ENCODE measurements around the gene EFHD2.
"Not testable (repeated sequence)": the region's sequence is repeated elsewhere in the genome, so short reads cannot be mapped to it uniquely, and the experiment has no call there.

EFHD2 gene, protein sequence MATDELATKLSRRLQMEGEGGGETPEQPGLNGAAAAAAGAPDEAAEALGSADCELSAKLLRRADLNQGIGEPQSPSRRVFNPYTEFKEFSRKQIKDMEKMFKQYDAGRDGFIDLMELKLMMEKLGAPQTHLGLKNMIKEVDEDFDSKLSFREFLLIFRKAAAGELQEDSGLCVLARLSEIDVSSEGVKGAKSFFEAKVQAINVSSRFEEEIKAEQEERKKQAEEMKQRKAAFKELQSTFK

DNA sequence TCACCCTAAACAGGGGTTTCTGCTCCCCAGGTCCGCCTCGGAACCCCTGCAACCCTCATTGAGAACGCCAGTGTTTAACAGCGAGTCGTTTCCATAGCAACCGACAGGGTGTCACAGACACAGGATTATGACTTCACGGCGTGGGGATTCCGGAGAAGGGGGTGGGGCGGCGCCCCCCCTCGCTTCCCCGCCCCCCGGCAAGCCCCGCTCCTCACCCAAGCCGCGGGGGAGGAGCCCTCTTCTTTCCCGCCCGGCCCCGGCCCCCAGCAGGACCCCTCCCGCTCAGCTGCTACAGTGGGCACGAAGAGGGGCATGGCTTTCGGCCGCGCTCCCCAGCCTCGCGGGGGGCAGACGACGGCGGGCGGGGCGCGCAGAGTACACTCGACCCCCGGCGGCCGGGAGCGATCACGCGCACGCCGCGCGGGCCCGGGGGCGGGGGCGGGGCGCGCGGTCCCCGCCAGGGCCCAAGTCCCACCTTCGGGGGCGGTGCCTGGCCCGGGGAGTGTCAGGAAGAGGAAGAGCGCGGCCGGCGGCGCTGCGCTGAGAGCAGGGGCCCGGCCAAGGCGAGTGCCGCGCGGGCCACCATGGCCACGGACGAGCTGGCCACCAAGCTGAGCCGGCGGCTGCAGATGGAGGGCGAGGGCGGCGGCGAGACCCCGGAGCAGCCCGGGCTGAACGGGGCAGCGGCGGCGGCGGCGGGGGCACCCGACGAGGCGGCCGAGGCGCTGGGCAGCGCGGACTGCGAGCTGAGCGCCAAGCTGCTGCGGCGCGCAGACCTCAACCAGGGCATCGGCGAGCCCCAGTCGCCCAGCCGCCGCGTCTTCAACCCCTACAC lies at the start of gene EFHD2:
Gene EFHD2, plus strand, starts transcription at position 501 of the 835 bp plus-strand sequence. Its CDS starts 84 bp downstream, at position 585.
- DNase-seq (ENCODE audit: low spot score): peak; percentile 69

DNA sequence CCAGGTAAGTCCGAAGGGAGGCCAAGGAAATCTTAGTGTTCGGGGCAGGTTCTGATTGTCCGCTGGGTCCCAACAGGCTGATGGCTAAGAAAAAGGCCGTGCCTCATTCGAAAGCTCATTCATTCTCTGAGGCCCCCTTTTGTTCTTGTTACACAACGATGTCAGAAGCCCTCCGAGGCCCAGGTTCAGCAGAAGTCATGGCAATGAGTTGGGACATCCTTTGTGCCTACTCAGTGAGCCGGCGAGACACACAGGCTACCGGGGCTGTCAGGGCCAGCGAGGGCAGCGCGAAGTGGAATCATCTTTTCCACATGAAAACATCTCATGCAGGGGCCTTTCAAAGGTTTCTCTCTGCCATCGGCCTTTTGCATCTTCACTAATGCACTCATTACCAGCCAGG lies 49.0 kb upstream of the EFHD2 start:
- DNase-seq (ENCODE audit: low spot score): no peak

DNA sequence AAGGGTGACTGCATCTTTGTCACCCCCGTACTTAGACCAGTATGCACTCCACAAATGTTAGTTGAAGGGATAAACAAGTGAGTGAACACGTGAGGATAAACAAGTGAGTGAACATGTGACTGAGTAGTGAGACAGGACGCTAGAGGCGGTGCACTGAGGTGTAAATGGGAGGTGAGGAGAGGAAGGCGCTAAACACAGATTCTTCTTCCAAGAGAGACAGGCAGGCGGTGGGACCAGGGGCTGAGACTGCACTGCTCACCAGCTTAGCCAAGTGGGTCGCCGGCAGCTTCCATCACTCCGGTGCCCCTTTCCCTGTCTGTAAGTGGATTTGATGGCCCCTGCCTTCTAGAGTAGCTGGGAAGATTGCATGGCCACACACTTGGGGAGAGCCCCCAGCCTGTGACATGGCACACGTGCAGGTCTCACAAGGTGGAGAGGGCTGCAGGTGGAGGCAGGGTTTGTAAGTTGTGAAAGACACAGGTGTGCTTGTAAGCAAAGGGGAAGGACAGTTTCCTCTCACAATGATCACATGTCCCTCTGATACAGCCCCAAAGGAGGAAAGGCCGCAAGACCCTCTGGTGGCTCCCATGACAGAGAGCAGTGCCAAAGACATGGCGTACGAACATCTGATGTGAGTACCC lies 47.5 kb upstream of the EFHD2 start:
- no peak for DNase-seq (ENCODE audit: low spot score)

DNA sequence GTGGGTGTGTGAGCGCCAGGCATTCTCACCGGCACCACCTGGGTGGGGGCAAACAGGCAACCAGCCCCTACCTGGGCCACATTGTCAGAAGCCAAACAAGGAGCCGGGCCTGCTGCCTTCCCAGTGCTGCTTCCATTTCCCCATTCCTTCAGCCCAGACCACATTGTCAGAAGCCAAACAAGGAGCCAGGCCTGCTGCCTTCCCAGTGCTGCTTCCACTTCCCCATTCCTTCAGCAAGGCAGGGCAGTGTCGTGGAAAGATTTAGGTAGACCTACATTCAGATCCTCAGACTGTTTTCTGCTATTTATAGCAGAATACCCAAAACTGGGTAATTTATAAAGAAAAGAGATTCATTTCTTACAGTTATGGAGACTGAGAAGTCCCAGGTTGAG lies 47.0 kb upstream of the EFHD2 start:
- no peak for DNase-seq (ENCODE audit: low spot score)

DNA sequence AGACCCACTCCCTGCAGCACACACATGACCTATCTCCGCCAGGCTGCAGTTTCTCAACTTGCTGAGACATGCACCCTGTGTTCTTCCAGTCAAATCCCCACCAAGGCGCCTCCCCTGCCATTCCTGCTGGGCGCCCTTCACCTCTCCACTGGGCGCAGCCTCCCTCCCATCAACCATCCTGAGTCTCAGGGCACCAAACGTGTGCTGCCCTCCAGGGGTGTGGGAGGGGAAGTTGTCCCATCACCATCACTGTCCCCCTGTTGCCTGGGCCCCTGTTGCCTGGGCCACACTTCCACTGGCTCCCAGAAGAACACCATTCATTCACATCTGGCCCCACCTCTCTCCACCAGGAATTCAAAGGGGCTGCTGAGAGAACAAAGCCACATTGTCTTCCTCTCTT lies 44.9 kb upstream of the EFHD2 start:
- no peak for DNase-seq (ENCODE audit: low spot score)

DNA sequence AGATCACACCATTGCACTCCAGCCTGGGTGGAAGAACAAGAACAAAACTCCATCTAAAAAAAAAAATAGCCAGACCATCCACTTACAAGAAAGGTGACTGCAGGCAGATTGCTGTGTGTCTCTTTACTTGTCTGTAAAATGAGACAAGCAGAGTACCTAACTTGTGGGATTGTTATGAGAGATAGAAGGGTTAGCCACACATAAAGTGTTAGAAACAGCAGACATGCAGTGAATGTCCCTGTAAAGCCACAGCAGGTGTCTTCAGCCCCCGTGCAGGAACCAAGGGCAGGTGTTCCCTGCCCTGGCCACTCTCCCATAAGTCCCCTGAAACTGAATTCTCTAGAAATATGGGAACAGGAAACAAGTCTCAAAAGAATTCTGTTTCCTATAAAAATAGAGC lies 40.8 kb upstream of the EFHD2 start:
- DNase-seq (ENCODE audit: low spot score): no peak

DNA sequence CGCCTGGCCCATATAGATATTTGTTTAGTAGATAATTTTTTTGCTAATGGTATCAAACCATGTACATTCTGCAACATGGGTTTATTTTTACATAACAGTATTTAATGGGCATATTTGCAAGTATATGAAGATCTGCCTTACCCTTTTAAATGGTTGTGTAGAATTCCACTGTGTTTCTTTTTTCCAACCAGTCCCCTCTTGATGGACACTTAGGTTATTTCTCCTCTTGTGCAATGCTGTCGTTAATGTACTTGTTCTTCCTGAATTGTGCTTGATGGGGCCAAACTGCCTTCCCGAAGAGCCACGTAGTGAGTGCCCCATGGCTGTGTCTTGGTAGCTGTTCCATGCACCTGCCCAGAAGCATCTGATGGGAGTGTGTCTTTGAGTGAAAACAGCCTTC lies 39.4 kb upstream of the EFHD2 start:
- DNase-seq (ENCODE audit: low spot score): no peak

DNA sequence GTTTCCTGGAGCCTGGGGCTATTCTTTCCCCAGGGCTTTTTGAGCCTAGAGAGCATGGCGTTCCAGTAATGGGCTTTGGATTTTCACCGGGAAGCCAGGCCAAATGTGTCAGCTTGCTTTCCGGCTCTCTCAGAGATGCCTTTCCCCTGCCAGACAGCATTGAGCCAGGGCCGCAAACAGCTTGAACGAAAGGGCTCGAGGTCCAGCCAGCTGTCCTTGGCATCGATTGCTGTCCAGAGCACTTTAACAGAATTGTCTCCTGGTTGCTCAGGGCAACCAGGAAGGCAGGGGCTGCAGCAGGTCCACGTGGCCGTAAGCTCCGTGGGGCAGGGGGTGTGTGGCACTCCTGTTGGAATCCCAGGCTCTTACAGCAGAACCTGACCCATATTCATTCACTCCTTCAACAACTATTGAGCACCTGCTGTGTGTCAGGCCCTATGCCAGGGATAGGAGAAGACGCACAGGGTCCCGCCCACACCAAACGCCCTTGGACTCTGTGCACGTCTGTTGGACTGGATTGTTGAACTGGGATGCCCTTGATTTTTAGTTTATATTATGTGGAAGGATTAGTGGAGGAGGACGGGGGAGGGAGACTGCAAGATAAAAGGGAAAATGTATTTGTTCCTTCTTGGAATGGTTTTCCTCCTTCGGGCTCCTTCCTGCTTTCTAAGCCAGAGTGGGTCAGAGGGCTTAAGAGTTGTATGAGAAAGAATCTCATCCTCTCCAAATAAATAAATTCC lies 38.7 kb upstream of the EFHD2 start:
- no peak for DNase-seq (ENCODE audit: low spot score)

DNA sequence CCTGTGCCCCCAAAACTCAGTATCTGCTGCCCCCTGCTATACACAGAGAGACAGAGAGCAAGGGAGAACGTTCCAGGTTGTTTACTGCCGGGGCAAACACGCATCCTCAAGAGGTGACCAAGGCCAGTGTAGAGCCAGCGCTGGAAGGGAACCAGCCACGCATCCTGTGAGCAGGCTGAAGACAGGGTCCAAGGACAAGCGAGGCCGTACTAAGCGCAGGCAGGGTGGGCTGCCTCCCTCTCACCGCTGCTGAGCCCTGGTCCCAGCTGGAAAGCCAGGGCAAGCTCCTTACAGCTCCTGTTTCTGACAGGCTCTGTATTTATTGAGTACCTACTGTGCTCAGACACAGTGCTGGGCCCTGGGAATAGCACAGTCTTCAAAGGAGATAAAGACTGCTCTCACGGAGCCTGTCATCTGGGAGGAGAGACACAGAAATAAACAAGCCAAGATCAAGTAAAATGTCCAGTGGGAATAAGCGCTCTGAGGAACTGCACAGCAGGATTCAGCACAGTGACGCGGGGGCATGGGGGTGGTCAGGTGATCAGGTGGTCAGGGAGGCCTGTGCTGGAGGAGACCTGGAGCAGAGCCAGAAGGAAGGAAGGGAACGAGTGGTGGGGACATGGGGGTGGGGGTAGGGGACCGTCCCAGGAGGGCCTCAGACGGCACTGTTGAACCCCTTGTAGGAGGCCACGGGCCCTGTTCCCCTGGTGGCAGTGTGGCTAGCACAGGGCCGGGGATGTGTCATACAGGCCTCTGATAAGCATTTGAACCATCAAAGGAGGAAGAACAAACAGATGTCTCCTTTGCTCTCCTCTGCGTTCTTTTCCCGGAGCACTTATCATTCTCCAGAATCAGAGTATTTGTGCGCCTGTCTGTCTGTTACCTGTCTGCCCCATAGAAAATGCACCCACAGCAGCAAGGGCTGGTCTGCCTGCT lies 37.8 kb upstream of the EFHD2 start:
- no peak for DNase-seq (ENCODE audit: low spot score)

DNA sequence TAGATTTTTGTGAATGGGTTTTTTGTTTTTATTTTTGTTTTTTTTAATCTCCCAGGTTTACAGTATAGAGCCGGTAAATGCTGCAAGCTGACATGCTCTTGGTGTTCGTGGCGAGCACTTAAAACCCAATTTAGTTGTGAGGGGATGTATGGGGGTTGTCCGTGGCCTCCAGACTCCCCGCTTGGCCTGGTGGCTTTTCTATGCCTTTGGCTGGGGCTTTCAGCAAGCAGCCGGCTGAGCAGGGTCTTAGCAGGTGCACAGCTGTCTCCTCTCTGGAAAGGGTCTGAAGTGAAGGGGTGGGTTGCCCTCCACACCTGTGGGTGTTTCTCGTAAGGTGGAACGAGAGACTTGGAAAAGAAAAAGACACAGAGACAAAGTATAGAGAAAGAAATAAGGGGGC lies 31.0 kb upstream of the EFHD2 start:
- DNase-seq (ENCODE audit: low spot score): no peak

DNA sequence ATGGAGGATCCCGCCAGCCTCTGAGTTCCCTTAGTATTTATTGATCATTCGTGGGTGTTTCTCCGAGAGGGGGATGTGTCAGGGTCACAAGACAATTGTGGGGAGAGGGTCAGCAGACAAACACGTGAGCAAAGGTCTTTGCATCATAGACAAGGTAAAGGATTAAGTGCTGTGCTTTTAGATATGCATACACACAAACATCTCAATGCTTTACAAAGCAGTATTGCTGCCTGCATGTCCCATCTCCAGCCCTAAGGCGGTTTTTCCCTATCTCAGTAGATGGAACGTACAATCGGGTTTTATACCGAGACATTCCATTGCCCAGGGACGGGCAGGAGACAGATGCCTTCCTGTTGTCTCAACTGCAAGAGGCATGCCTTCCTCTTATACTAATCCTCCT lies 30.5 kb upstream of the EFHD2 start:
- DNase-seq (ENCODE audit: low spot score): not testable (repeated sequence)

DNA sequence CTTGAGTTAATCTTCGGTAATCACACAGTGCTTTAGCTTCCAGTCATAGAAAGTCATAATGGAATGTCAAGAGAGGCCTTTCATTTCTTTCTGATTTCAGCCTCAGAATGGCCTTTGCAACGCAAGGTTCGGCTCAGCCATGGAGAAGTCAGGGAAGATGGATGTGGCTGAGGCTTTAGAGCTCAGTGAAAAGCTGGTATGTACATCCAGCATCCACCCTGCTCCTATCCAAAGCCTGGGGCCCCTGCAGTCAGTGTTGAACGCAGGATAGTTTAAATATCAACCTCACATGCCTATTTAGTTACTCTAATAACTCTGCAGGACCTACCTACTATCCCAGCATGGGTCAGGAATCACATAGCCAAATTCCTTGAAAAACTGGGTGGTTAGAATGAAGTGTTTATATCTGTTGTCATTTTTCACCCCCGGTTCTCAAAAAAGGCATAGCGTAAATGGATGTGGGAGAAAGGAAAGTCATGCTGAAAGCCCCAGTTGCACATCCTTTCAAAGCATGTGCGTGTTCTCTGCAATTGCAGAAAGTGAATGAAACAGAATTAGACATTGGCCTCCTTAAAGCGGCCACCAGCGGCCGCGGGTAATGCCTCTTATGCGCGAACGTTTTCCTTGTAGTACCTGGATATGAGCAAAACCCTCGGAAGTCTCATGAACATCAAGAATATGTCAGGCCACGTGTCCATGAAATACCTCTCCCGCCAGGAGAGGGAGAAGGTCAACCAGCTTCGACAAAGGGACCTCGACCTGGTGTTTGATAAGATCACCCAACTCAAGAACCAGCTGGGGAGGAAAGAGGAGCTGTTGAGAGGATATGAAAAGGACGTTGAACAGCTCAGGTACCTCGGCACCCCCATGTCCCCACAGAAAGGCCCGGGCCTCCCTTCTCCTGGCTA lies 28.8 kb upstream of the EFHD2 start:
- no peak for DNase-seq (ENCODE audit: low spot score)

DNA sequence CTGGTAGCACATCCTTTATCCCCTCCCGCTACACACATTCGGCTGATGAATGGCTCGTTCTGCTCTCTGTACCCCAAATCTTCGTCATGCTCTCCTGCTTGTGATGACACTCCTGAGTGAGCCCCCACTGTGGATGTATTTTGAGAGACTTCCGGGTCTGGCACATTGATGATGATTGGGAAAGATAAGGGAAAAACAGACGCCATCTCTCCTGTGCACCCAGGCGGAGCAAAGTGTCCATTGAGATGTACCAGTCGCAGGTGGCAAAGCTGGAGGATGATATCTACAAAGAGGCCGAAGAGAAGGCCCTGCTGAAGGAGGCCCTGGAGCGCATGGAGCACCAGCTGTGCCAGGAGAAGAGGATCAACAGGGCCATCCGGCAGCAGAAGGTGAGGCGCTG lies 27.9 kb upstream of the EFHD2 start:
- no peak for DNase-seq (ENCODE audit: low spot score)

DNA sequence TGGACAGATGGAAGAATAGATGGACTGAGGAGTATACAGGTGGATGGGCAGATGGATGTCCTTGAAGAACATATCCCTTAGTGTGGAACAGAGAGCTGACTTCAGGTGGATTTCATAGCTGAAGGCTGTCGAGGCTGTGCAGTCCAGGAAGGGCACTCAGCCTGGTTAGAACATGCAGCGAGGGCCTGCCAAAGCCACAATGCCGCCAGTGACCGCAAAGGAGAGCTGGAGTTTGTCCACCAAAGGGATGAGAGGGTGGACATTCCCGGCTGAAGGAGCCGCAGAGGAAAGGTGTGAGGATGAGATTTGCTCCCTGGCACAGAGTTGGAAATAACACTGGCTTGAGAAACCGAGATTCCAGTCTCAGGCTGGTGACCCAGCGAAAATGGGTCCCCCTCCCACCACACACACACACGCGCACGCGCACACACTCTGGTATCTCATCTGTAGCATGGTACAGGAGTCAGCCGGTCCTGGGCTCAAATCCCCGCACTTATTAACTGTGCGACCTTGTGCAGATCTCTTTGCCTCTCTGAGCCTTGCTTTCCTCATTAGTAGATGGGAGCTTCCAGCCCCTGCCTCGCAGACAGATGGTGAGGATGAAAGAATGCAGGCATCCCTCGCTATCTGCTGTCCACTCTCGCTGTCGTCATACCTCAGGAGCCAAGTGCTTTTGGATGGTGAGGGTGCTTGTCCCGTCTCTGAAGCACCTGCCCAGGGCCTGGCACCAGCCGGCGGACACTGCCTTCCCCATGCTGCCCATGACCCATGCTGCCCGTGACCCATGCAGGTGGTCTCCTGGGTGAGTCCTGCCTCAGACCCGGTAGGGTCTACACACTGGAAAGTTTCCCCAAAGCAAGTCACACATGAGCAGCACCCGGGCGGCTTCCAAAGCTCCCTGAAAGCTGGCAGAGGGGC lies 26.8 kb upstream of the EFHD2 start:
- no peak for DNase-seq (ENCODE audit: low spot score)

DNA sequence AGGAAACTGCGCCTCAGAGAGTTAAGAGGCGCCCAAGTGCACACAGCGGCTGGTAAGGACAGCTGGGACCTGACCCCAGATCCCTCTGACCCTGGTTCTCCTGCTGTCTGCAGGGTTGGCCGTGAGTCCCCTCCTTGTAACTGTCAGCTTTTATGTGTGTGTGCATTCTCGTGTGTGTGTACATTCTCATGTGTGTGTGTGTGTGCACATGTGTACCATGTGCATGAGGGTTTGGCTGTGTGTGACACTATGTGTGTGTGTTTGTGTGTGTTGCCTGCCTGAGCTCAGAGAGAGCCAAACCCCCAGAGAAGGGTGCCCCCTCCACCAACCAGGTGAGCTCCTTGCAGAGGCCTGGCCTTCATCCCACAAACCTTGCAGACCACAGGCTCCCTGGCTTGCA lies 25.9 kb upstream of the EFHD2 start:
- DNase-seq (ENCODE audit: low spot score): no peak

DNA sequence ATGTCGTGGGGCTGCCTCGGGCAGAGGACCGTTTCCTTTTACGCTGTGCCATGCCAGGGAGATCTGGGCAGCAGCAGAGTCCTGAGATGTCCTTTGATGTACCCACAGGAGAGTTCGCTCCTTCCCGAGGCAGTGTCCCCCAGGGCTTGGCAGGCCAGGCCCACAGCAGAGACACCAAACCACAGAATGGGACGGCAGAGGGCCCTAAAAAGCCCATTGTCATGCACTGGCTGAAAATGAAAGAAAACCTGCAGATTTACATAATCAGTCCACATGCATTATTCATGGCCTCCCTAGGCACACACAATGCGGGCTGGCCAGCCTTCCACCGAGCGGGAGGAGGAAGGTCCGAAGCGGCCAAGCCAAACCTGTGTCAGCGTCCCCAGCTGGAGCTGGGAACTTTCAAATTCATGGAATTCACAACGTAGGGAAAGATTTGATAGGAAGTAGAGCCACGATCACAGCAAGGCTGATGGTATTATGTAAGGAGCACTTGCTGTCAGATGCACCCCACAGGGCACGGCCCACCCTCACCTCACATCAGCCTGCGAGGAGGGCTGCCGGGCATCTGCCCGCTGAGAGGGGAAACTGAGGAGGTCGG lies 25.3 kb upstream of the EFHD2 start:
- peak; percentile 28 for DNase-seq (ENCODE audit: low spot score)

DNA sequence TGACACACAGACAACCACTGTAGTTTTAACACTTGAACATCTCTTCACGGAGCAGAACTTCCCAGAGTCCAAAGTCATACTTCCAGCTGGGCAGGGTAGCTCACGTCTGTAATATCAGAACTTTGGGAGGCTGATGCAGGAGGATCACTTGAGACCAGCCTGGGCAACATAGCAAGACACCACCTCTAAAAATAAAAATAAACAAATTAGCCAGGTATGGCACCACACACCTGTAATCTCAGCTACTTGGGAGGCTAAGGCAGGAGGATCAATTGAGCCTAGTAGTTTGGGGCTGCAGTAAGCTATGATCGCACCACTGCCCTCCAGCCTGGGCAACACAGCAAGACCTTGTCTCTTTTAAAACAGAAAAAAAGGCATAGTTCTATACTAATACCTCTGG lies 24.3 kb upstream of the EFHD2 start:
- DNase-seq (ENCODE audit: low spot score): no peak

DNA sequence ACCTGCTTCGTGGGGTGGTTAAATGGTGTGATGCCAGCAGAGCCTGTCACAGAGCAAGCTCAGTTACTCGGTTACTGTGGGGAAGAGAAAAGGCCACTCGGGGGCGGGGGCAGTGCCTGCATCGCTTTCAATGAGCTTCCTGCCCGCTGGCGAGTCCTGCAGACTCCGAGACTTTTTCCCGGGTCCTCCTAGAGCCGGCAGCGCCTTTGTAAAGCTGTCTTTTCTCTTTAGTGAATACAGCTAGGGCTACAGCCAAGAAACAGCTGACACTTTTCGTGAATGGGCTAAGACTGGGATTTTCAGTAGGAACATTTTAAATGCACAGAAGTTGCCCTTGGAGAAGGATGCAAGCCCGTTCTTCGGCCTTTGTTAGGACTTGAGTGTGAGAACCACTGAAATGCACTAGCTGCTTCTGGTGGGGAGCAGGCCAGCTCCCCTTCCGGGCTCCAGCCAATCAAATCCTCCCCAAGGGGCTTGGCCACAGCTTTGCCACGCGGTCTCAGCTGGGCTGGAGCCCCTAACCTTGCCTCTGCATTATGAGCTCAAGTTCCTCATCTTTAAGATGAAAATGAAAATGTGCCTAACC lies 23.4 kb upstream of the EFHD2 start:
- no peak for DNase-seq (ENCODE audit: low spot score)
